IPS DF 19.7 (cell line): ENCODE measurements around the gene GALNT9.
"Not testable (repeated sequence)": the region's sequence is repeated elsewhere in the genome, so short reads cannot be mapped to it uniquely, and the experiment has no call there.

ENCODE experiments used
- DNase-seq: peaks from one replicate; pipeline ENCODE4 v3.0.0-alpha.2; 2013; ENCODE audit warnings: low read depth, low spot score

Gene GALNT9

DNA sequence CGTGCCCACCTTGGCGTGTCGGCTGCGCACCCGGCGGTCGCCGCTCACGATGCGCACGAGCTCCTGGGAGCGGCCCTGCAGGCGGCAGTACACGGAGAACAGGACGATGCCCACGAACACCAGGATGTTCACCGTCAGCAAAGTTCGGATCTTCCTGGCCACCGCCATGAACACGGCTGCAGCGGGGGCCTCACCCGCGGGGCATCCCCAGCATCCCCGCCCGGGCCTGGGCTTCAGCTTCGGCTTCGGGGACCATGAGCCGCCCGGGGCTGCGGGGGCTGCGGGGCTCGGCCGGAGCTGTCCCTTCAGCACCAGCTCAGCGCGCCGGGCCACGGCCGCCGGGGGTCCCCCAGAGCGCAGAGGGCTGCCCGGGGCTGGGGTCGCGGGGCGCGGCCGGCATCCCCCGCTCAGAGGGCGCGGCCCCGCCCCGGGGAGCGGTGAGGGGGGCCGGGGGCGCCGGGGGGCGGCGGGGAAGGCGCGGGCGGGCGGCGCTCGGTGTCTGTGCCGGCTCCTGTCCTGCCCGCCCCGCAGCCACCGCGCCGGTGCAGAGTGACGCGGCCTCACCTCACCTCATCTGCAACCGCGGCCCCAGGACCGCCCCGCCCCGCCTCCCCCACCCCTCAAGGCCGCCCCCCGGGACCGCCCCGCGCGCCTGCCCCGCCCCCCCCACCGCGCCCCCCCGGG lies at the start of gene GALNT9:
TSS of gene GALNT9 (minus strand) at position 554 of the 684 bp plus-strand sequence. CDS start at position 168, 386 bp downstream.
- no peak for DNase-seq

DNA sequence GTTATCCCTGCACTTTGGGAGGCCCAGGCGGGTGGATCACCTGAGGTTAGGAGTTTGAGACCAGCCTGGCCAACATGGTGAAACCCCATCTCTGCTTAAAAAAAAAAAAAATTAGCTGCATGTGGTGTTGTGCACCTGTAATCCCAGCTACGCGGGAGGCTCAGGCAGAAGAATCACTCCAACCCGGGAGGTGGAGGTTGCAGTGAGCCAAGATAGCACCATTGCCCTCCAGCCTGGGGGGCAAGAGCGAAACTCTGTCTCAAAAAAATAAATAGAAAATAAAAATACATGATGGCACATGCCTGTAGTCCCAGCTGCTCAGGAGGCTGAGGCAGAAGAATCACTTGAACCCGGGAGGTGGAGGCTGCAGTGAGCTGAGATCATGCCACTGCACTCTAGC lies 49.7 kb upstream of the GALNT9 start:
- DNase-seq, result not testable (repeated sequence)

DNA sequence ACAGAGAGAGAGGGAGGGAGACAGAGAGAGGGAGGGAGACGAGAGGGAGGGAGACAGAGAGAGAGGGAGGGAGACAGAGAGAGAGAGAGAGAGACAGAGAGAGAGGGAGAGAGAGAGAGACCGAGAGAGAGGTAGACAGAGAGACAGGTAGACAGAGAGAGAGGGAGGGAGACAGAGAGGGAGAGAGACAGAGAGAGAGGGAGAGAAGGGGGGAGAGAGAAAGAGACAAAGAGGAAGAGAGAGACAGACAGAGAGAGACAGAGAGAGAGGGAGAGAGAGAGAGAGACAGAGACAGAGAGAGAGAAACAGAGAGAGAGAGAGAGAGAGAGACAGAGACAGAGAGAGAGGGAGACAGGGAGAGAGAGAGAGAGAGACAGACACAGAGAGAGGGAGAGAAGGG lies 47.8 kb upstream of the GALNT9 start:
- no peak for DNase-seq

DNA sequence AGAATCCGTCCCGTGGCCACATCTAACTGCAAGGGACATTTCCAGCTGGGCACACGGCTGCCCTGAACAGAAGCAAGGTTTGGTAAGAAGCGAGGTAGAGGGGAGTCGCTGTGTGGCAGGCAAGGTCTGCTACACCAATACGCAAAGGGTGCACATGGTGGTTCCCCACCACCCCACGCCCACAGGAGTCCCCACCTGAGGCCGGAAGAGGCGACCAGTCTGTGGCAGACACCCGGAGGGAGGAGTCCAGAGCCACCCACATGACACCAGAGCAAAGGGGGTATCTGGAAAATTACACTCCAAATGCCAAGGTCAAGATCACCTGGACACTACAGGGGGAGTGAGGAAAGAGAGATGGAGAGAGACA lies 47.1 kb upstream of the GALNT9 start:
- DNase-seq, result no peak

GRCh38 chr12:132375747-132376463 lies 46.5 kb upstream of the GALNT9 start:
- DNase-seq, result no peak

DNA sequence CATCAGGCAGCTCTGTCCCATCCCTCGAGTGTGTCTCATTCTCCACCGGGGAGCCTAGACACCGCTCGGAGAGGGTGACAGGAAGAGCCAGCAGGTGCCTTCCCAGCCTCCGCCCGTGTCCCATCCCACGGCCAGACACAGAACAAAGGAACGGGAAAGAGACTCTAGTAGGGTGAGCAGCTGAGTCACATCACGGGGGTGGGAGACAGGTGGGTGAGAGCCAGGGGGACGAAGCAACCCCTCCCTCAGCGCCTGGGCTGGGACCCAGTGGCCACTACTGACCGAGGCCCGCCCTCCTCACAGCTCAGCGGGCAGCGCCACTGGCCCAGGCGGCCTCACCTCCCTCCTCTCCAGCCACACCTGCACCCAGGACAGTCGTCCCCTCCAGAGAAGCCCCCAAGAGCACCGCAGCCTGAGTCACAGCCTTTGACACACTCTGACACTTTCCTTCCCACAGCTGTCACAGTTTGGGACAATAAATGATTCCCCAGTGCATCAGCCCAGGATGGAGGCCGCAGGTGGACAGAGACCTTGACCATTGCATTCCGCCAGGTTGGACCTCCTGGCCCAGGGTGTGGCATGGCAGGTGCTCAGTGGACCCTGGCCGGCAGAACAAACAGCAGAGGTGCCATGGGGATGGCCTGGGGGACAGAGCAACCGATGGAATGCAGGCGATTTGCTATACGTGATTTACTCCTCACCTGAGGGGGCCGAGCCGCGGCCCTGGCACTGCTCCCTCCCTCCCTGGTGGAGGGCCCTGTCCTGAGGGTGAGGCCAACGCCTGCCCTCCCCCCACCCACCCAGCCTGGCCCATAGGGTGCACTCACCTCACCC lies 45.4 kb upstream of the GALNT9 start:
- no peak for DNase-seq

DNA sequence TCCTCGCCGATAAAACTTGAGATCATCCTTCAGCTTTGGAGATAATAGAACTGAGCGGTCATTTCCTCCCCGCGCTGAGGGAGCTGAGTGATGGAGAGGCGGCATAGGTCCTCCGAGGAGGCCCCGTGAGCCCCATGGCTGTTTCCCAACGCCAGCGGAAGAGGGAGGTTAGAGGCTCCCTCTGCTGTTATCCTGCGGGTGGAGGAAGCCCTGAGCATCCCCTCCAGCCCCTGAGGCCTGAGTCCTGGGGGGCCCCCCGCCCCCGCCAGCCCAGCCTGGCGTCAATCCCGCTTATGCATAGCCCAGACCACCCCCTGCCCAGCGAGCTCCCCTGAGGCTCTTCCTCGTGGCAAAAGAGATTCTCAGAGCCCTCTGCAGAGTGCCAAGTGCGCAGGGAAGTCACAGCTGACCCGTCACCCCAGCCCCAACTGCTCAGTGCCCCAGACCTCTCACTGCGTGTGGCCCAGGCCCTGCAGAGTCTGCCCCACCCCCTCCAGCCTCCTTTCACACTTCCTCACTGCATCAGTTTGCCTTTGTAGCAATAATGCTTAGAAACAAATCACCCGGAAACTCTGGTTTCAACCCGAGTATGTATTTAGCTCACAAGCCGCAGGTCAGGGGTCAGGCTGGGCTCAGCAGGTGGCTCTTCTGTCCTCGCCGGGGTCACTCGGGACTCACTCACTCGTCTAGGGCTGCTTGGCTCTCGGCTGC lies 44.7 kb upstream of the GALNT9 start:
- DNase-seq, result no peak

DNA sequence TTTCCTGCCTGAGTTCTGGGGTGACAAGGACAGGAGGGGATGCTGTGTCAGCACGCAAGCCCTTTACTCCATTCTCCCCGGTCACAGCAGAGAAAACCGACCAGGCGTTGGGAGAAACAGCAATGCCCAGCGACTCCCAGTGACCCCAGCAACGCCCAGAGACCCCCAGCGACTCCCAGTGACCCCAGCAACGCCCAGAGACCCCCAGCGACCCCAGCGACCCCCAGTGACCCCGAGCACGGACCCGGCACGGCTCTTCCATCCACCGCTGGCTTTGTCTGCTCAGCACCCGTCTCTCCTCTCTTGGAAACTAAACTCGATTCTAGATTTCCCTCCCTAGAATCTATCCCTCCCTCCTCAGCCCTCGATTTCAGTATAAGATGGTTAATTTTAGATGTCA lies 38.5 kb upstream of the GALNT9 start:
- no peak for DNase-seq

DNA sequence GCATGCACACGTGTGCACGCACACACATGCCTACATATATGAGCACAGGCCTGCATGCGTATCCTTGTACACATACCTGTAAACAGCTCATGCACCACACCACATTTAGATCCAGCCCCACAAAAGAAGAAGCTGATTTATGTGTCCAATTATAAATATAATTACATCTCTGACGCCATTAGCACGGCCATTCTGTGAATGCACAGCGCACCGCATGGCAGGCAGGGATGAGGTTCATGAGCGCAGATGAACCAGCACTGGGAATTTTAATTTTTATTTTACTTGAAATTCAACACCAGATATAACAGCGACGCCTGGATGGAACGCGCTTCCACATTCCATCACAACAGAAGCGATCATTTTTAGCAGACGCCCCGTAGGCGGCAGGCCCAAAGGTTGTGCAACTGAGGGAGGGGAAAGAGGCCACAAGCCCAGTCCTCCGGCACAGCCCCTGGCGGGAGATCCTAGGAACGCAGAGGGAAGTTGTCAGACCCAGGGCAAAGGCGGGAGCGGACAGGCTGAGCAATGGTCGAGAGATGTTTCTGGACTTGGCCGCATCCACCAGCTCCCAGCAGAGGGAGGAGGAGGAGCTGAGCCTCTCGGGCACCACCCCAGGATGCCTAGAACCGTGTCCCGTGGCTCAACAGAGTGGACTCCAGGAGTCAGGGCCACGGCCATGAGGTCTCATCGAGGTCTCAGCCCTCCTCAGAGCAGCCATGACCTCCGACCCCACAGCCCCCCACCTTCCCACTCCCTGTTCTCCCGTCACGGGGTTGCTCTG lies 37.9 kb upstream of the GALNT9 start:
- DNase-seq, result no peak

GRCh38 chr12:132366341-132366861 lies 37.0 kb upstream of the GALNT9 start:
- DNase-seq, result no peak

DNA sequence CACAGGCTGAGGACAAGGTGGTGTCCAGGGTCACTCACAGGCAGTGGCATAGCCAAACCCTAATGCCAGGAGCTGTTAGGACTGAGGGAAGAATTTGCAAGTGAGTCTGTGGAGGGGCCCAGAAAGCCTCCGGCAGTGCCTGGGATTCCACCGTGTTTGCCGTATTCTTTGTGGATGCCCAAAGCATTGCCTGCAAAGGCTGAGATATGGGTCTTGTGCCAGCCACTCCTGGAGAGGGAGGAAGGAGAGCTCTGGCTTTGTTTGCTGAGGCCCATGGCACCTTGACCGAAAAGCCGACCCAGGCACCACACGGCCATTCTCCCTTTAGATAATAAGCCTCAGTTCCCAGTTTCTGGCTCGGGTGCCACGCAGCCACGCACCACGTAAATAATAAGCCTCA lies 35.8 kb upstream of the GALNT9 start:
- no peak for DNase-seq

DNA sequence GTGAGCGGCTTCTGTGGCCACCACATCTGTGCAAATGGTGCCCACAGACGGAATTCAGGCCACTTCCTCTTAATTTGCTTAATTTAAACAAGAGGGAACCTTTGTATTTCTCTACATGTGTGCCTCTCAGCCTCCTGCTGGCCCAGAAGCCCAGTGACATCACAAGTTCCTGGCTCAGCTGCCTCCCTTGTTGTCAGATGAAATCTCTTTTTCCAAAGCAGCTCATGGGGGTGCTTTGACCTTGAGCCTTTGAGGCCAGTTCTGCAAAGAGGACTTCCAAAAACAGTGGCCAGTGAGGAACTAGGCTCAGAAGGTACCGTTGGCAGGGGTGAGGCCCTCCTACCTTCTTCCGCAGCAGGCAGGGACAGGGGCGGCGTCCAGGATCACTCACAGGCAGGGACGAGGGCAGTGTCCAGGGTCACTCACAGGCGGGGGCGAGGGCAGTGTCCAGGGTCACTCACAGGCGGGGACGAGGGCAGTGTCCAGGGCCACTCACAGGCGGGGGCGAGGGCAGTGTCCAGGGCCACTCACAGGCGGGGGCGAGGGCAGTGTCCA lies 35.0 kb upstream of the GALNT9 start:
- no peak for DNase-seq

- DNase-seq, result no peak
Measured at GRCh38 chr12:132363661-132364347, 34.4 kb upstream of the GALNT9 start.

- DNase-seq, result no peak
Measured at GRCh38 chr12:132362996-132363660, 33.7 kb upstream of the GALNT9 start.

GRCh38 chr12:132360906-132361777 lies 31.8 kb upstream of the GALNT9 start:
- no peak for DNase-seq

- DNase-seq, result no peak
Measured at GRCh38 chr12:132360410-132360809, 31.0 kb upstream of the GALNT9 start.

DNA sequence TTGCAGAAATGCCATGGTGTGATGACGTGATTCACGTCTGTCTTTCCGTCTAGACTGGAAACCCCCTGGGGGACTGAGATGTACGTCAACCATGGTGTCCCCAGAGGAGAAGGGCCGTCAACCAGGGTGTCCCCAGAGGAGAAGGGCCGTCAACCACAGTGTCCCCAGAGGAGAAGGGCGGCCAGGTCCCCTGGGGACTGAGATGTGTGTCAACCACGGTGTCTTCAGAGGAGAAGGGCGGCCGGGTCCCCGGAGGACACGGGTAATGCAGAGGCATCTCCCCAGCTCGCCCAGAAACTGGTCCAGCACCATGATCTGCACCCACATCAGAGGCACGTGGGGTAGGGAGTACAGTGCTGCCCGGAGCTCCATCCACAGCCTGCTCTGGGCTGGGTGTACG lies 30.6 kb upstream of the GALNT9 start:
- no peak for DNase-seq

DNA sequence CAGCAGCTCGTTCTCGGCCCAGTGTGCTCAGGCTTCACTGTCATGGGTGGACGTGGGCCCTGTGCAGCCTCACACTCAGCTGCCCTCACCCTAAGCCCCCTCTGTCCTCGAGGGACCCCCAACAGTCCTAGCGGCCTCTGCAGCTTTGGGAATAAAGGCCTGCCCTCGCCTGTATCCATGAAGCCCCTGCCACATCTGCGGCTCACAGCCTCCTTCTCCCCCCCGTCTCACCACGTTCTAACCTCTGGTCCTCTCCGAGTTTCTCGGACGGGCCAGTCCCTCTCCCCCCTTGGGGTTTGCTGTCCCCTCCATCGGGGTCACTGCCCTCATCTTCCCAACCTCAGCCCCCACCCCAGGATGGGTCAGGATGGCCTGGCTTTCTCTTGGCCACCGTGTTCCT lies 30.2 kb upstream of the GALNT9 start:
- no peak for DNase-seq
